Natural killer cell (primary cell): ENCODE results near the gene VIPR2. TPM values are rescaled to one million over a fixed set of nuclear protein-coding genes. Genes with fewer than 3 reads are reported as not detected.

Source experiments
- ATAC-seq, 3 donors: fragments of 150-1000 bp in 2 of 3; fragments of 200-7000 bp in 1 of 3; cut with Tn5 transposase; 1 replicate in 1 of 3; 2 replicates in 2 of 3; pipeline ENCODE4 v1.10.0; 2021; ENCODE audit warnings: mild to moderate bottlenecking in 2 of 3, moderate library complexity in 2 of 3
- DNase-seq, 2 donors: peaks; one replicate each; pipeline versions ENCODE4 v3.0.0 to v3.0.0-alpha.2; 2013 to 2021; ENCODE audit warnings: mixed read lengths in 1 of 2
- H3K27ac ChIP-seq: one replicate; pipeline ENCODE4 v1.5.1; 2013; ENCODE audit warnings: mild to moderate bottlenecking, low read length
- H3K27me3 ChIP-seq: one replicate; pipeline ENCODE4 v1.6.1; 2013; ENCODE audit warnings: low read length; ENCODE audit not compliant: control insufficient read depth, insufficient read depth
- H3K36me3 ChIP-seq: one replicate; pipeline ENCODE4 v1.6.1; 2013; ENCODE audit warnings: low read length; ENCODE audit not compliant: control insufficient read depth, insufficient read depth
- H3K4me1 ChIP-seq: one replicate; pipeline ENCODE4 v1.6.1; 2013; ENCODE audit warnings: low read length; ENCODE audit not compliant: control insufficient read depth, insufficient read depth
- H3K4me3 ChIP-seq: one replicate; pipeline ENCODE4 v1.5.1; 2013; ENCODE audit warnings: low read length
- H3K9me3 ChIP-seq: one replicate; pipeline ENCODE4 v1.6.1; 2013; ENCODE audit warnings: low read length; ENCODE audit not compliant: control insufficient read depth, insufficient read depth
- H3K27ac Mint-ChIP-seq, 2 donors: one replicate each; pipeline ENCODE4 v1.8.0; 2022; ENCODE audit warnings: mild to moderate bottlenecking in 2 of 2, mixed read lengths in 2 of 2, moderate library complexity in 1 of 2
- H3K27me3 Mint-ChIP-seq, 2 donors: one replicate each; pipeline ENCODE4 v1.8.0; 2022; ENCODE audit warnings: low read depth in 2 of 2, mixed read lengths in 2 of 2
- H3K36me3 Mint-ChIP-seq: one replicate; pipeline ENCODE4 v1.8.0; 2022; ENCODE audit warnings: mixed read lengths
- H3K4me1 Mint-ChIP-seq, 2 donors: one replicate each; pipeline ENCODE4 v1.8.0; 2022; ENCODE audit warnings: mixed read lengths in 2 of 2
- H3K4me3 Mint-ChIP-seq: one replicate; pipeline ENCODE4 v1.8.0; 2022; ENCODE audit warnings: mild to moderate bottlenecking, moderate library complexity, mixed read lengths
- H3K9me3 Mint-ChIP-seq, 2 donors: one replicate each; pipeline ENCODE4 v1.8.0; 2022; ENCODE audit warnings: mixed read lengths in 2 of 2
- WGBS: methylation state at CpG from one replicate; pipeline ENCODE4 v1.1.7; 2013; ENCODE audit warnings: missing lambda C conversion rate; ENCODE audit not compliant: insufficient coverage; 5-methylcytosine and 5-hydroxymethylcytosine counted together
- intact Hi-C: fragments of 100-400 bp; cut with micrococcal nuclease; formaldehyde crosslinking; loops from one replicate; pipeline ENCODE4 v1.14.2; 2022
- total RNA-seq, 4 donors: library from RNA; stranded (reverse); fragments of 120-200 nt in 1 of 4; gene quantifications; one replicate each; pipeline versions ENCODE4 v1.2.3 to v1.2.4, GENCODE V29; 2013 to 2022
- TF ChIP-seq, protein P1 (sequence below): fragments of 200-600 bp; IDR thresholded peaks from one replicate; pipeline ENCODE4 v1.8.0; 2022; ENCODE audit warnings: antibody characterized with exemption

VIPR2 gene
- total RNA-seq, 3 donors from 2014 or later (not counting 1 experiment from before 2014, with no cell fraction given), result 2.2 to 4.9 (median 4.7) TPM

DNA sequence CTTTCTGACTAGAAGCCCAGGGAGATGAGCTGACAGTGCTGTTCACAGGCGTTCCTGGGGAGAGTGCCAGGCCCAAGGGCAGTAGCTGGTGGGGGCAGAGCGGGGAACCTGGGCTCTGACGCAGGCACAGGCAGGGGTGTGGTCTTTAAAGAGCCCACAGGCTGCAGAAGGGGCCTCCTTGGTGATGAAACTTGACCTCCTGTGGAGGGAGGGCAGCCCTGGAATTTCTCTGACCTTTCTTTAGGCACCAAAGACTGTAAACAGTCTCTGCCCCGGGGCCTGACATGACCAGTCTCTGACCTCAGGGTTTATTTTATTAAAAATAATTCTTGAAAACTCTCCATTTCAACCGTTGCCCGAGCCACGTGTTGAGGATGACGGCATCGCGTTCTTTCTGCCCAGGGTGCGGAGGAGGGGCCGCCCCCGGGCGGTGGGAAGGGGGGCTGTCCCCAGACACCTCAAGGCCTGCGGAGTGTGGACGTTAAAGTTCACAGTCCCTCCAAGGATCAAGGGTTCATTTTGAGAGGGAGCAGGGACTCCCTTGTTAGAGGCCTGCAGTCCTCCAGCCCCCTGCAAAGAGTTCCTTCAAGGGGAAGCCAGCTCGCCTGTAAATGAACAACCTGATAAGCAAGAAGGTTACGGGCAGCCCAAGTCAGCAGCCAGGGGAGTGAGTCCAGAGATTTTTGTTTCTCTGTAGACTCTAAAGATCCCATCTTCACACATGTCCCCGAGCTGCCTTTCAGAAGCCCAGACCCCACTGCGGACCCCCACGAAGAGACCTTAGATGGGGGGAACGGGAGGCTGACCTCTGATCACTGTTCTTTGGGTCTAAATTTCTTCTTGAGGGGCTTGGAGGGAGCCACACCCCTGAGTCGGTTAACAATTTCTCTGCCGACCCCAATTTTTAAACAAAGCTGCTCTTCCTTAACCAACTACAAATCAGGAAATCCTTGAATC lies 128.9 kb downstream of the VIPR2 start:
- ATAC-seq (no peak), DNase-seq (no peak)
- TF ChIP-seq, protein P1, sequence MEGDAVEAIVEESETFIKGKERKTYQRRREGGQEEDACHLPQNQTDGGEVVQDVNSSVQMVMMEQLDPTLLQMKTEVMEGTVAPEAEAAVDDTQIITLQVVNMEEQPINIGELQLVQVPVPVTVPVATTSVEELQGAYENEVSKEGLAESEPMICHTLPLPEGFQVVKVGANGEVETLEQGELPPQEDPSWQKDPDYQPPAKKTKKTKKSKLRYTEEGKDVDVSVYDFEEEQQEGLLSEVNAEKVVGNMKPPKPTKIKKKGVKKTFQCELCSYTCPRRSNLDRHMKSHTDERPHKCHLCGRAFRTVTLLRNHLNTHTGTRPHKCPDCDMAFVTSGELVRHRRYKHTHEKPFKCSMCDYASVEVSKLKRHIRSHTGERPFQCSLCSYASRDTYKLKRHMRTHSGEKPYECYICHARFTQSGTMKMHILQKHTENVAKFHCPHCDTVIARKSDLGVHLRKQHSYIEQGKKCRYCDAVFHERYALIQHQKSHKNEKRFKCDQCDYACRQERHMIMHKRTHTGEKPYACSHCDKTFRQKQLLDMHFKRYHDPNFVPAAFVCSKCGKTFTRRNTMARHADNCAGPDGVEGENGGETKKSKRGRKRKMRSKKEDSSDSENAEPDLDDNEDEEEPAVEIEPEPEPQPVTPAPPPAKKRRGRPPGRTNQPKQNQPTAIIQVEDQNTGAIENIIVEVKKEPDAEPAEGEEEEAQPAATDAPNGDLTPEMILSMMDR, result no peak
- H3K27ac ChIP-seq, result no peak overlapping the region
- peaks cover 0 to 6% of the 10 kb centered on the region in 2 donors for H3K4me1 Mint-ChIP-seq
- H3K9me3 Mint-ChIP-seq, result no peaks in the 10 kb centered on the region
- H3K27me3 Mint-ChIP-seq, result peaks cover 6 to 9% of the 10 kb centered on the region in 2 donors
- H3K36me3 ChIP-seq, result no peaks in the 10 kb centered on the region
- no peaks in the 10 kb centered on the region for H3K4me1 ChIP-seq
- no peak overlapping the region for H3K4me3 Mint-ChIP-seq
- no peak overlapping the region for H3K4me3 ChIP-seq
- H3K9me3 ChIP-seq, result no peaks in the 10 kb centered on the region
- intact Hi-C loops, result no loop called here
- H3K27me3 ChIP-seq, result no peaks in the 10 kb centered on the region
- H3K27ac Mint-ChIP-seq, result no peak overlapping the region
- WGBS, result 87% methylated on average over 24 of the region's 24 CpGs
- no peaks in the 10 kb centered on the region for H3K36me3 Mint-ChIP-seq

DNA sequence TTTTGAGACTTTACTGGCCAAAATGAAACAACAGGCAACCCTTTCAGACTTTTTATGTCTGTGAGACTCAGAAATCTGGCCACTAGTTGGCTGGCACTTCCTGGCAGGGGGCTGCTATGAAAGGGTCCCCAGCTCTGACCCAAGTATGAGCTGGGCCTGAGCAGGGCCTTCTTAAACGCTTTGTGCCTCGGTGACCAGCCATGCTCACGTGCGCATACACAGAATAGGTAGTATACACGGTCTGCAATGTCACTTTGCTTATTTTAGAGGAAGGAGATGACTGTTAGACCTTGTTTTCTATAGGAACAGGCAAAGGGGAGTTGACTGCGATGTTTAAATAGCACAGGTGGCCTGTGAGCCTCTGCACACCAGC lies 129.6 kb downstream of the VIPR2 start:
- Histone ChIP-seq H3K9me3 (no peaks in the 10 kb centered on the region), H3K27me3 (no peaks in the 10 kb centered on the region), H3K36me3 (no peaks in the 10 kb centered on the region), H3K4me3 (no peak overlapping the region), H3K4me1 (no peaks in the 10 kb centered on the region), H3K27ac (no peak overlapping the region)
- DNase-seq (no peak), ATAC-seq (no peak)
- Mint-ChIP-seq H3K27ac (no peak overlapping the region), H3K36me3 (no peaks in the 10 kb centered on the region), H3K27me3 (peaks cover 3 to 6% of the 10 kb centered on the region in 2 donors), H3K4me3 (no peak overlapping the region), H3K4me1 (peaks cover 0 to 6% of the 10 kb centered on the region in 2 donors), H3K9me3 (no peaks in the 10 kb centered on the region)
- intact Hi-C loops, result no loop called here
- TF ChIP-seq, protein P1, result no peak
- WGBS, result 85% methylated on average over 6 of the region's 6 CpGs

DNA sequence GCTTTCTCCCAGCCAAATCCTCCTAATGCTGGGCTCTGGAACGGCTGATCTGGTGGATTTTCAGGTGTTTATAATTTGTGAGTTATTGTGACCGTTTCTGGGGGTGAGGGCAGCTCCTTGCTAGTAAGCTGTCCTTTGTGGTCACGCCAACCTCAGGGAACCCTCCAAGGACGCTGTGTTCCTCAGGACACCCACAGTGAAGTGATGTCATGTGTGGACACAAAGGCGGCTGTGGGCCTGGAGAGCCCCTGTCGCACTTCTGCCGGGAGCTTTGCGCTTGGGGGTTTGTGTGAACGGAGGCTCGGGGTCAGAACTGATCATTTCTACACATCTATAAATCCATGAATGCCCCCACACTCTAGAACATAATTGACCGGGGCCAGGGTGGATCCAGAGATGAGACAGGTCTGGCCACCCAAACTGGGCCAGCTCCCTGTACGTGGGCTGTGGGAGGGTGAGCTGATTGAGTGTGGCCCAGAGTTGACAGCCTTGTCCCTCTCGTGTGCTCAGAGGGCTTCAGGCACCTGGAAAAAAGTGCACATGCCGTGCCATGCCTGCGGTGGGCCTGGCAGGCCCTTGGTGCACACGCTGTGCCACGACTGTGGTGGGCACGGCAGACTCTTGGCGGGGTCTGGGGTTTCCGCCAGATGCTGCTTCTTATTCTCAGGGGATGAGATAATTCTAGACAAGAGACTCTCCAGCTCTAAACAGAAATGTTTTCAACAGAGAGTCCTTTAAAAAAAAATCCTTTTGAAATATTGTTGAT lies 130.2 kb downstream of the VIPR2 start:
- Mint-ChIP-seq H3K27me3 (peaks cover 0 to 6% of the 10 kb centered on the region in 2 donors), H3K9me3 (no peaks in the 10 kb centered on the region), H3K4me1 (peaks cover 0 to 6% of the 10 kb centered on the region in 2 donors), H3K4me3 (no peak overlapping the region), H3K27ac (no peak overlapping the region), H3K36me3 (no peaks in the 10 kb centered on the region)
- intact Hi-C loops, result no loop called here
- DNase-seq, result no peak
- no peaks in the 10 kb centered on the region for H3K36me3 ChIP-seq
- ATAC-seq, result no peak
- TF ChIP-seq, protein P1, result no peak
- H3K27me3 ChIP-seq, result no peaks in the 10 kb centered on the region
- no peaks in the 10 kb centered on the region for H3K9me3 ChIP-seq
- 88% methylated on average over 20 of the region's 20 CpGs for WGBS
- H3K4me1 ChIP-seq, result no peaks in the 10 kb centered on the region
- no peak overlapping the region for H3K27ac ChIP-seq
- H3K4me3 ChIP-seq, result no peak overlapping the region
